DOHH2 (cell line): ENCODE results near the gene CASZ1.

Source experiments
- EZH2phosphoT487 ChIP-seq: fragments of 200-600 bp; sonication (generic); IDR thresholded peaks from 2 replicates; pipeline ENCODE4 v1.6.1; 2017; ENCODE audit warnings: borderline replicate concordance, mild to moderate bottlenecking, antibody characterized with exemption, low read length, moderate library complexity, mixed read lengths
- TF ChIP-seq, protein P1 (sequence below): fragments of 200-600 bp; sonication (generic); IDR thresholded peaks from one replicate; pipeline ENCODE4 v1.5.1; 2014; ENCODE audit warnings: antibody characterized with exemption, mild to moderate bottlenecking, low read depth, low read length; ENCODE audit not compliant: poor library complexity, severe bottlenecking

DNA sequence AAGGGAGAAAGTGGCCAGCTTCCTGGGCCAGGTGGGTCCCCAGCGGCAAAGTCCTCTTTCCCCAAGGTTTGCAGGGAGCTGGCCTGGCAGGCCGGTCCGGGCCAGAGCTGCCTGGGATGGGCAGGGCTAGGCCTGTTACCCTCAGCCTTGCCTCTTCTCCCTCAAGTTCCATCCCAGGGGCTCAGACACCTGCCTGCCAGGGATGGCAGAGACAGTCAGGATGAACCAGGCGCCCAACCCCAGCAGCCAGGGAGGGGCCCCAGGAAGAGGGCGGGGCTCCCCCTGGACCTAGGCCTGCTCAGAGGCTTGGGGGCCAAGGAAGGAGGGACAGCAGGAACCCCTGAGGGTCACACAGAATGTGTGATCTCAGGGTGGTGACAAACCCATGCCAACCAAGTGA lies 120.6 kb downstream of the CASZ1 start:
- TF ChIP-seq, protein P1, sequence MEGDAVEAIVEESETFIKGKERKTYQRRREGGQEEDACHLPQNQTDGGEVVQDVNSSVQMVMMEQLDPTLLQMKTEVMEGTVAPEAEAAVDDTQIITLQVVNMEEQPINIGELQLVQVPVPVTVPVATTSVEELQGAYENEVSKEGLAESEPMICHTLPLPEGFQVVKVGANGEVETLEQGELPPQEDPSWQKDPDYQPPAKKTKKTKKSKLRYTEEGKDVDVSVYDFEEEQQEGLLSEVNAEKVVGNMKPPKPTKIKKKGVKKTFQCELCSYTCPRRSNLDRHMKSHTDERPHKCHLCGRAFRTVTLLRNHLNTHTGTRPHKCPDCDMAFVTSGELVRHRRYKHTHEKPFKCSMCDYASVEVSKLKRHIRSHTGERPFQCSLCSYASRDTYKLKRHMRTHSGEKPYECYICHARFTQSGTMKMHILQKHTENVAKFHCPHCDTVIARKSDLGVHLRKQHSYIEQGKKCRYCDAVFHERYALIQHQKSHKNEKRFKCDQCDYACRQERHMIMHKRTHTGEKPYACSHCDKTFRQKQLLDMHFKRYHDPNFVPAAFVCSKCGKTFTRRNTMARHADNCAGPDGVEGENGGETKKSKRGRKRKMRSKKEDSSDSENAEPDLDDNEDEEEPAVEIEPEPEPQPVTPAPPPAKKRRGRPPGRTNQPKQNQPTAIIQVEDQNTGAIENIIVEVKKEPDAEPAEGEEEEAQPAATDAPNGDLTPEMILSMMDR: no peak
- TF ChIP-seq EZH2phosphoT487: no peak
